Activated CD8-positive, alpha-beta T cell treated with anti-CD3 and anti-CD28 coated beads, Interleukin-2, amount 10 ng/mL, durations not matched to agents 7 days and 5 days (primary cell): Measurements from ENCODE around the gene PHF21A. TPM values are rescaled to one million over a fixed set of nuclear protein-coding genes. Genes with fewer than 3 reads are reported as not detected.

Source experiments
- ATAC-seq: fragments of 150-1000 bp; cut with Tn5 transposase; one replicate; pipeline ENCODE4 v1.10.0; 2021; ENCODE audit warnings: moderate library complexity
- CTCF ChIA-PET: fragments of 350-600 bp; sonication (Branson Sonifier 250); formaldehyde crosslinking; loops from one replicate; lab custom pipeline; 2021; ENCODE audit warnings: antibody characterized with exemption; lab: Charles Lee
- POLR2A ChIA-PET: fragments of 350-600 bp; sonication (Branson Sonifier 250); formaldehyde crosslinking; loops from one replicate; lab custom pipeline; 2021; ENCODE audit warnings: antibody characterized with exemption; lab: Charles Lee
- DNase-seq: peaks from one replicate; pipeline ENCODE4 v3.0.0-alpha.2; 2020
- H3K27ac Mint-ChIP-seq: one replicate; pipeline ENCODE4 v1.8.0; 2021; ENCODE audit warnings: mild to moderate bottlenecking, mixed read lengths
- H3K27me3 Mint-ChIP-seq: one replicate; pipeline ENCODE4 v1.8.0; 2021; ENCODE audit warnings: low read depth, mixed read lengths
- H3K36me3 Mint-ChIP-seq: one replicate; pipeline ENCODE4 v1.8.0; 2021; ENCODE audit warnings: low read depth, mixed read lengths
- H3K4me1 Mint-ChIP-seq: one replicate; pipeline ENCODE4 v1.8.0; 2021; ENCODE audit warnings: low read depth, mixed read lengths
- H3K4me3 Mint-ChIP-seq: one replicate; pipeline ENCODE4 v1.8.0; 2021; ENCODE audit warnings: mild to moderate bottlenecking, mixed read lengths
- H3K9me3 Mint-ChIP-seq: one replicate; pipeline ENCODE4 v1.8.0; 2022; ENCODE audit warnings: mixed read lengths; ENCODE audit not compliant: insufficient read depth
- total RNA-seq, 2 experiments: library from RNA; stranded (reverse); gene quantifications; one replicate each; pipeline ENCODE4 v1.2.3, GENCODE V29; 2021

The PHF21A gene
- total RNA-seq, 2 experiments from 2014 or later, result 26.9 to 27.0 TPM

- no peak for ATAC-seq
- Mint-ChIP-seq H3K27me3 (peaks cover 18% of the 10 kb centered on the region), H3K9me3 (no peaks in the 10 kb centered on the region), H3K27ac (no peak overlapping the region), H3K36me3 (no peaks in the 10 kb centered on the region), H3K4me3 (no peak overlapping the region), H3K4me1 (peaks cover 38% of the 10 kb centered on the region)
- CTCF ChIA-PET, result interaction anchor here (1.5 kb wide), 1 partner anchor 153 kb away, joined by 3 read pairs; no protein-coding TSS in a partner anchor
- no peak for DNase-seq
- POLR2A ChIA-PET, result no interaction called here
Observed at GRCh38 chr11:45924927-45925326, 196.3 kb downstream of the PHF21A start.

GRCh38 chr11:45924036-45924915, 197.0 kb downstream of the PHF21A start:
- no peak overlapping the region for H3K4me3 Mint-ChIP-seq
- no peak for DNase-seq
- no peaks in the 10 kb centered on the region for H3K36me3 Mint-ChIP-seq
- ATAC-seq, result no peak
- H3K4me1 Mint-ChIP-seq, result peaks cover 38% of the 10 kb centered on the region
- ChIA-PET POLR2A (no interaction called here), CTCF (interaction anchor here (1.0 to 1.5 kb wide), 2 partner anchors 41 to 153 kb away, joined by 3 read pairs; no protein-coding TSS in a partner anchor)
- H3K9me3 Mint-ChIP-seq, result no peaks in the 10 kb centered on the region
- no peak overlapping the region for H3K27ac Mint-ChIP-seq
- peaks cover 18% of the 10 kb centered on the region for H3K27me3 Mint-ChIP-seq

- ATAC-seq (no peak), DNase-seq (no peak)
- ChIA-PET CTCF (interaction anchor here (0.9 kb wide), 1 partner anchor 177 kb away, joined by 3 read pairs; no protein-coding TSS in a partner anchor), POLR2A (no interaction called here)
- Mint-ChIP-seq H3K9me3 (no peaks in the 10 kb centered on the region), H3K36me3 (no peaks in the 10 kb centered on the region), H3K4me1 (peaks cover 39% of the 10 kb centered on the region), H3K4me3 (peak within 1 kb of the TSS; percentile 60), H3K27me3 (peaks cover 18% of the 10 kb centered on the region), H3K27ac (no peak within 1 kb of the TSS)
Observed at GRCh38 chr11:45922425-45923082, 198.7 kb downstream of the PHF21A start, which contains the start of gene LARGE2. LARGE2 (plus strand) TSS chr11:45922656; CDS start chr11:45922883, 227 bp downstream.

DNA sequence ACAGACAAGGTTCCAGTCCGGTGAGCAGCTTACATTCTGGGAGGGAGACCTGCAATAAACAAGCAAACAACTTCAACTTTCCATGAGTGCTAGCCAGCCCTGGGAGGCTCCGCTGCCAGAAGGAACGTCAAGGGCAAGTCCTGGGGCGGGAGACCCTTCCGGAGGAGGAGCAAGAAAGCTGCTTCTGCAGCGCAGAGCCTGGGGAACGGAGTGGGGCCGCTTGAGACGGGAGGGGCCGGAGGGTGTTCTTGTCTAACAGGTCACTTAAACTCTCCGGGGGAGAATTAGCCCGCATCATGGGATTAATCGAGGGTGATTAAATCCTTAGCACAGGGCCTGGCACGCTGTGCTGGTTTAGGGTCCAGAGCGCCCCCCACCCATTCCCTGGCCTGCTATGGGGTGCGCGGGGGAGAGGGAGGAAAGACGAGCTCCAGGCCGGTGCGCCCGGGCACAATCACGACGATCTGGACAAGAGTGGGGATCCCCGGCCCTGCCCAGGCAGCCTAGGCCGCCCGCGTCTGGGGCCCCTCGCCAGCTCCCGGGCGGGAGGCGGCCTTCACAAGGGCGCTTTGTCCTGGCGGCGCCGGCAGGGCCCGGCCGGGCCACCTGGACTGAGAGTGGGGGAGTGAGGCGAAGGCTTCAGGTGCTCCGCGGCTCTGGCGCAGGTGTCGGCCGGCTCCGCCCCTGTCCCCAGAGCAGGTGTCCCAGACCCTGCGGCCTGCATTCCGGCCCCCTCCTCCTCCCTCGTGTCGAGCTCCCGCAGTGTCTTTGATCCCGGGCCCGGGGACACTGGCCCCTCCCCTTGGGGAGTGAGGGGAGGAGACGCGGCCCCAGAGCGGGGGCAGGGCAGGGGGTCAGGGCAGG, 199.5 kb downstream of the PHF21A start:
- no peak for ATAC-seq
- ChIA-PET POLR2A (no interaction called here), CTCF (interaction anchor here (1.3 kb wide), 1 partner anchor 43 kb away, joined by 4 read pairs; no protein-coding TSS in a partner anchor)
- Mint-ChIP-seq H3K4me3 (peak overlapping the region; percentile 25), H3K36me3 (no peaks in the 10 kb centered on the region), H3K4me1 (peaks cover 35% of the 10 kb centered on the region), H3K9me3 (no peaks in the 10 kb centered on the region), H3K27me3 (peaks cover 18% of the 10 kb centered on the region), H3K27ac (no peak overlapping the region)
- DNase-seq, result no peak

GRCh38 chr11:45920531-45921477, 200.4 kb downstream of the PHF21A start:
- CTCF ChIA-PET, result interaction anchor here (1.3 kb wide), 1 partner anchor 44 kb away, joined by 4 read pairs; no protein-coding TSS in a partner anchor
- Mint-ChIP-seq H3K36me3 (peaks cover 6% of the 10 kb centered on the region), H3K9me3 (no peaks in the 10 kb centered on the region), H3K27me3 (peaks cover 18% of the 10 kb centered on the region), H3K27ac (no peak overlapping the region), H3K4me3 (no peak overlapping the region), H3K4me1 (peaks cover 42% of the 10 kb centered on the region)
- DNase-seq (no peak), ATAC-seq (no peak)
- POLR2A ChIA-PET, result no interaction called here

GRCh38 chr11:45919806-45920530, 201.3 kb downstream of the PHF21A start:
- H3K4me3 Mint-ChIP-seq, result peak overlapping the region; percentile 94
- peaks cover 18% of the 10 kb centered on the region for H3K27me3 Mint-ChIP-seq
- CTCF ChIA-PET, result no interaction called here
- peak overlapping the region; percentile 99 for H3K27ac Mint-ChIP-seq
- H3K4me1 Mint-ChIP-seq, result peaks cover 45% of the 10 kb centered on the region
- no peak for ATAC-seq
- no peaks in the 10 kb centered on the region for H3K9me3 Mint-ChIP-seq
- DNase-seq, result no peak
- peaks cover 12% of the 10 kb centered on the region for H3K36me3 Mint-ChIP-seq
- POLR2A ChIA-PET, result no interaction called here

DNA sequence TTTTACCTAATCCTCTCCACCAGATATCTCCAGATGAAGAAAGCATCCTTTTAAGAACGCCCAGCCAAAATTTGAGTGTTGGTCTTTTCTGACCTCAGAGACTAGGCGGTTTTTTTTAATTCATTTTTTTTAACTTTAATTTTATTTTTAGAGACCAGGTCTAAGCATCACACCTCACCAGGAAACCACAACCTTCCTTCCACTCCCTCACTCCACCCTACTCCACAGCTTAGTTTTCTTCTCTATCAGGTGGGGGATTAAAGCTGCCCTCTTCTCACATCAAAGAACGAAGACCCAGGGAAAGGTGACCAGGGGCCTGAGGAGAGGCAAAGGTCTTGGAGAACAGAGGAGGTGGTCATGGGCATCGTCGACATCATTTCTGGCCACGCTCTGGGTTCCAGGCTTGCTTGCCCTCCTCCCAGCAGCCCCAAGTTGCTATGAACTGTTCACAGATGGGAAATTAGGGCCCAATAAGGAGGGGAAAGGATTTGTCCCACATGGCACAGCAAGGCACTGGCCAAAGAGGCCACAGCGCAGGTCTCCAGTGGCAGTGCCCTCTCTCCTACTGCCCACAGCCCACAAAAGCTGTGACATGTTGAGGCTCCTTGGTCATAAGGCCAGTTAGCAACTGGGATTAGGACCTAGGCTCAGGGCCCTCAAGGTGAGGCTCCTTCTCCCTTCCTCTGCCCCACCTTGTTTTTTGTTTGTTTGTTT, 202.1 kb downstream of the PHF21A start:
- H3K27me3 Mint-ChIP-seq, result peaks cover 13% of the 10 kb centered on the region
- CTCF ChIA-PET, result interaction anchor here (1.2 to 2.4 kb wide), 2 partner anchors 46 to 85 kb away, joined by 3 to 13 read pairs; no protein-coding TSS in a partner anchor
- POLR2A ChIA-PET, result interaction anchor here (1.5 to 1.7 kb wide), 2 partner anchors 10 to 12 kb away, joined by 4 to 5 read pairs; no protein-coding TSS in a partner anchor
- H3K4me1 Mint-ChIP-seq, result peaks cover 50% of the 10 kb centered on the region
- H3K9me3 Mint-ChIP-seq, result no peaks in the 10 kb centered on the region
- H3K27ac Mint-ChIP-seq, result peak overlapping the region; percentile 99
- ATAC-seq, result no peak
- peaks cover 12% of the 10 kb centered on the region for H3K36me3 Mint-ChIP-seq
- peak overlapping the region; percentile 94 for H3K4me3 Mint-ChIP-seq
- no peak for DNase-seq

- peaks cover 16% of the 10 kb centered on the region for H3K36me3 Mint-ChIP-seq
- peak; percentile 78 for DNase-seq
- H3K27ac Mint-ChIP-seq, result peak overlapping the region; percentile 99
- peak; percentile 32 for ATAC-seq
- H3K4me3 Mint-ChIP-seq, result peak overlapping the region; percentile 94
- H3K27me3 Mint-ChIP-seq, result peaks cover 9% of the 10 kb centered on the region
- CTCF ChIA-PET, result interaction anchor here (0.6 to 2.4 kb wide), 9 partner anchors 46 to 320 kb away, joined by 3 to 13 read pairs (median 3); partner anchors contain the start of gene CRY2
- peaks cover 53% of the 10 kb centered on the region for H3K4me1 Mint-ChIP-seq
- no peaks in the 10 kb centered on the region for H3K9me3 Mint-ChIP-seq
- POLR2A ChIA-PET, result interaction anchor here (0.7 to 2.5 kb wide), 6 partner anchors 9 to 83 kb away, joined by 3 to 16 read pairs (median 4); no protein-coding TSS in a partner anchor
Observed at GRCh38 chr11:45918331-45918941, 202.8 kb downstream of the PHF21A start.
